Peyer's patch (tissue), 4 donors: ENCODE results near the gene DDX39B. TPM values are rescaled to one million over a fixed set of nuclear protein-coding genes. Genes with fewer than 3 reads are reported as not detected.

Experiments
- DNase-seq, 3 donors: peaks; one replicate each; pipeline ENCODE4 v3.0.0-alpha.2; 2017 to 2019
- H3K27ac ChIP-seq, 4 donors: fragments of 200-600 bp; sonication (generic); one replicate each; pipeline ENCODE4 v1.5.1; 2016 to 2019
- H3K27me3 ChIP-seq, 2 donors: fragments of 200-600 bp; sonication (generic); one replicate each; pipeline ENCODE4 v1.5.1; 2019
- H3K36me3 ChIP-seq, 3 donors: fragments of 200-600 bp; sonication (generic); one replicate each; pipeline ENCODE4 v1.5.1; 2016 to 2019
- H3K4me1 ChIP-seq, 4 donors: fragments of 200-600 bp; sonication (generic); one replicate each; pipeline ENCODE4 v1.5.1; 2016 to 2019
- H3K4me3 ChIP-seq, 4 donors: fragments of 200-600 bp; sonication (generic); 1 replicate in 3 of 4; 2 replicates in 1 of 4; pipeline ENCODE4 v1.5.1; 2016 to 2019; ENCODE audit warnings: mild to moderate bottlenecking in 1 of 4
- H3K9me3 ChIP-seq, 4 donors: fragments of 200-600 bp; sonication (generic); one replicate each; pipeline ENCODE4 v1.5.1; 2016 to 2019; ENCODE audit warnings: mild to moderate bottlenecking in 1 of 4
- POLR2A ChIP-seq, 2 donors: fragments of 450-650 bp; IDR thresholded peaks; one replicate each; pipeline ENCODE4 v1.5.1; 2017; ENCODE audit warnings: antibody characterized with exemption in 2 of 2, mild to moderate bottlenecking in 2 of 2, moderate library complexity in 2 of 2
- total RNA-seq, 4 donors: library from RNA; depleted of rRNA; stranded (reverse); fragments of >200 nt; gene quantifications; one replicate each; pipeline ENCODE4 v1.1.0, GENCODE V29; 2016
- TF ChIP-seq, protein P1 (sequence below), 6 experiments: fragments of 450-650 bp in 4 of 6; fragments of 200-600 bp in 2 of 6; sonication (generic) in 1 of 6; IDR thresholded peaks; one replicate each; pipeline ENCODE4 v1.5.1; 2017 to 2019; ENCODE audit warnings: antibody characterized with exemption in 6 of 6, mild to moderate bottlenecking in 3 of 6, moderate library complexity in 1 of 6

The DDX39B gene
- total RNA-seq, 4 donors from 2014 or later: 161 to 1,087 (median 280) TPM

GRCh38 chr6:31547727-31548543, 6.1 kb upstream of the DDX39B start:
- peaks cover 0 to 28% (median 0%) of the 10 kb centered on the region in 3 donors for H3K36me3 ChIP-seq
- no peaks in the 10 kb centered on the region for H3K27me3 ChIP-seq
- peak overlapping the region; percentile 31 to 59 (median 44) for H3K4me3 ChIP-seq
- H3K27ac ChIP-seq: peak overlapping the region; percentile 74 to 82 (median 79)
- H3K9me3 ChIP-seq: no peaks in the 10 kb centered on the region
- H3K4me1 ChIP-seq: peaks cover 0 to 23% (median 7%) of the 10 kb centered on the region in 4 donors
- DNase-seq: no peak
- TF ChIP-seq, protein P1, sequence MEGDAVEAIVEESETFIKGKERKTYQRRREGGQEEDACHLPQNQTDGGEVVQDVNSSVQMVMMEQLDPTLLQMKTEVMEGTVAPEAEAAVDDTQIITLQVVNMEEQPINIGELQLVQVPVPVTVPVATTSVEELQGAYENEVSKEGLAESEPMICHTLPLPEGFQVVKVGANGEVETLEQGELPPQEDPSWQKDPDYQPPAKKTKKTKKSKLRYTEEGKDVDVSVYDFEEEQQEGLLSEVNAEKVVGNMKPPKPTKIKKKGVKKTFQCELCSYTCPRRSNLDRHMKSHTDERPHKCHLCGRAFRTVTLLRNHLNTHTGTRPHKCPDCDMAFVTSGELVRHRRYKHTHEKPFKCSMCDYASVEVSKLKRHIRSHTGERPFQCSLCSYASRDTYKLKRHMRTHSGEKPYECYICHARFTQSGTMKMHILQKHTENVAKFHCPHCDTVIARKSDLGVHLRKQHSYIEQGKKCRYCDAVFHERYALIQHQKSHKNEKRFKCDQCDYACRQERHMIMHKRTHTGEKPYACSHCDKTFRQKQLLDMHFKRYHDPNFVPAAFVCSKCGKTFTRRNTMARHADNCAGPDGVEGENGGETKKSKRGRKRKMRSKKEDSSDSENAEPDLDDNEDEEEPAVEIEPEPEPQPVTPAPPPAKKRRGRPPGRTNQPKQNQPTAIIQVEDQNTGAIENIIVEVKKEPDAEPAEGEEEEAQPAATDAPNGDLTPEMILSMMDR (IDR thresholded peaks at IDR 0.05): no peak
- no peak for TF ChIP-seq POLR2A (IDR thresholded peaks at IDR 0.05)

- H3K9me3 ChIP-seq: no peaks in the 10 kb centered on the region
- peaks cover 0 to 27% (median 9%) of the 10 kb centered on the region in 4 donors for H3K4me1 ChIP-seq
- peak; percentile 93 to 98 (median 94) for DNase-seq
- no peaks in the 10 kb centered on the region for H3K27me3 ChIP-seq
- H3K36me3 ChIP-seq: peaks cover 0 to 26% (median 0%) of the 10 kb centered on the region in 3 donors
- peak within 1 kb of the TSS; percentile 74 to 82 (median 79) for H3K27ac ChIP-seq
- H3K4me3 ChIP-seq: peak within 1 kb of the TSS; percentile 31 to 59 (median 44)
- TF ChIP-seq POLR2A (IDR thresholded peaks at IDR 0.05): no peak
- TF ChIP-seq, protein P1 (IDR thresholded peaks at IDR 0.05): peak in 1 of 6 experiments; percentile 12
These were observed 5.3 kb upstream of the DDX39B start, which contains the start of gene NFKBIL1 for GRCh38 chr6:31546958-31547726. TSS of gene NFKBIL1 (plus strand) at chr6:31547608. CDS start at chr6:31547695, 87 bp downstream.

GRCh38 chr6:31546339-31546957, 4.6 kb upstream of the DDX39B start, which contains the start of gene ATP6V1G2:
TSS of gene ATP6V1G2 (minus strand) at chr6:31546608. CDS start at chr6:31546559, 49 bp downstream.
- Histone ChIP-seq H3K27me3 (no peaks in the 10 kb centered on the region), H3K4me3 (peak within 1 kb of the TSS; percentile 31 to 59 (median 44)), H3K36me3 (peaks cover 0 to 25% (median 0%) of the 10 kb centered on the region in 3 donors), H3K27ac (peak within 1 kb of the TSS; percentile 74 to 82 (median 79)), H3K4me1 (peaks cover 0 to 27% (median 9%) of the 10 kb centered on the region in 4 donors), H3K9me3 (no peaks in the 10 kb centered on the region)
- TF ChIP-seq, protein P1 (IDR thresholded peaks at IDR 0.05): peak; percentile 92 to 99 (median 98)
- TF ChIP-seq POLR2A (IDR thresholded peaks at IDR 0.05): peak in 1 of 2 donors; percentile 24
- DNase-seq: peak; percentile 90 to 96 (median 93)

- Histone ChIP-seq H3K4me3 (no peak overlapping the region), H3K4me1 (peaks cover 0 to 33% (median 12%) of the 10 kb centered on the region in 4 donors), H3K27me3 (no peaks in the 10 kb centered on the region), H3K9me3 (no peaks in the 10 kb centered on the region), H3K36me3 (peaks cover 0 to 13% (median 0%) of the 10 kb centered on the region in 3 donors), H3K27ac (no peak overlapping the region)
- no peak for DNase-seq
- TF ChIP-seq, protein P1 (IDR thresholded peaks at IDR 0.05): no peak
- TF ChIP-seq POLR2A (IDR thresholded peaks at IDR 0.05): no peak
These were observed 3.5 kb upstream of the DDX39B start for GRCh38 chr6:31545291-31545690.

- TF ChIP-seq, protein P1 (IDR thresholded peaks at IDR 0.05): no peak
- TF ChIP-seq POLR2A (IDR thresholded peaks at IDR 0.05): no peak
- Histone ChIP-seq H3K36me3 (peaks cover 0 to 14% (median 0%) of the 10 kb centered on the region in 3 donors), H3K27ac (no peak overlapping the region), H3K9me3 (no peaks in the 10 kb centered on the region), H3K4me1 (peaks cover 0 to 39% (median 18%) of the 10 kb centered on the region in 4 donors), H3K4me3 (no peak overlapping the region), H3K27me3 (no peaks in the 10 kb centered on the region)
- DNase-seq: no peak
These were observed 2.9 kb upstream of the DDX39B start for GRCh38 chr6:31544676-31545075.
